HEK293T (cell line): ENCODE measurements around the gene SPTLC2.

ENCODE experiments used
- CTCF ChIA-PET: fragments of 350-600 bp; formaldehyde crosslinking; extraction: SDS; loops from one replicate; lab custom pipeline; 2021; ENCODE audit warnings: antibody characterized with exemption, inconsistent platforms; lab: Yijun Ruan, JAX
- POLR2A ChIA-PET: fragments of 350-600 bp; formaldehyde crosslinking; extraction: SDS; loops from one replicate; lab custom pipeline; 2020; ENCODE audit warnings: antibody characterized with exemption, inconsistent platforms; lab: Yijun Ruan, JAX
- DNase-seq: peaks from one replicate; pipeline ENCODE4 v3.0.0; 2012; ENCODE audit warnings: mixed read lengths; ENCODE audit errors: extremely low spot score
- ARNT ChIP-seq: fragments of 450-650 bp; IDR thresholded peaks from 2 replicates; pipeline ENCODE4 v1.6.1; 2017; ENCODE audit warnings: mild to moderate bottlenecking
- BHLHE40 ChIP-seq: fragments of 450-650 bp; IDR thresholded peaks from 2 replicates; pipeline ENCODE4 v1.6.1; 2016; ENCODE audit warnings: mild to moderate bottlenecking, moderate library complexity, borderline replicate concordance
- CTBP1 ChIP-seq: fragments of 450-650 bp; IDR thresholded peaks from 2 replicates; pipeline ENCODE4 v1.6.1; 2016; ENCODE audit warnings: borderline replicate concordance
- ELF4 ChIP-seq: fragments of 450-650 bp; IDR thresholded peaks from 2 replicates; pipeline ENCODE4 v1.6.1; 2017; ENCODE audit warnings: antibody characterized with exemption
- FOXA1 ChIP-seq: fragments of 450-650 bp; IDR thresholded peaks from 2 replicates; pipeline ENCODE4 v1.6.1; 2016; ENCODE audit warnings: mild to moderate bottlenecking
- FOXK2 ChIP-seq: fragments of 450-650 bp; IDR thresholded peaks from 2 replicates; pipeline ENCODE4 v1.6.1; 2016; ENCODE audit warnings: mild to moderate bottlenecking
- FOXM1 ChIP-seq: fragments of 450-650 bp; IDR thresholded peaks from 2 replicates; pipeline ENCODE4 v1.6.1; 2017; ENCODE audit warnings: mild to moderate bottlenecking, borderline replicate concordance
- HDGF ChIP-seq: fragments of 450-650 bp; IDR thresholded peaks from 2 replicates; pipeline ENCODE4 v1.6.1; 2017; ENCODE audit warnings: antibody characterized with exemption, borderline replicate concordance
- L3MBTL2 ChIP-seq: fragments of 450-650 bp; conservative IDR thresholded peaks from 2 replicates; pipeline ENCODE4 v1.6.1; 2016; ENCODE audit warnings: mild to moderate bottlenecking
- LEF1 ChIP-seq: fragments of 450-650 bp; IDR thresholded peaks from 2 replicates; pipeline ENCODE4 v1.6.1; 2017; ENCODE audit warnings: mild to moderate bottlenecking, borderline replicate concordance
- NFRKB ChIP-seq: fragments of 450-650 bp; IDR thresholded peaks from 2 replicates; pipeline ENCODE4 v1.6.1; 2016; ENCODE audit warnings: mild to moderate bottlenecking, moderate library complexity
- PKNOX1 ChIP-seq: fragments of 450-650 bp; IDR thresholded peaks from 2 replicates; pipeline ENCODE4 v1.6.1; 2016
- SP1 ChIP-seq: fragments of 450-650 bp; IDR thresholded peaks from 2 replicates; pipeline ENCODE4 v1.6.1; 2017
- SUZ12 ChIP-seq: fragments of 450-650 bp; IDR thresholded peaks from 2 replicates; pipeline ENCODE4 v1.6.1; 2016; ENCODE audit warnings: mild to moderate bottlenecking
- TARDBP ChIP-seq: fragments of 450-650 bp; IDR thresholded peaks from 2 replicates; pipeline ENCODE4 v1.6.1; 2016
- ZNF384 ChIP-seq: fragments of 450-650 bp; IDR thresholded peaks from 2 replicates; pipeline ENCODE4 v1.6.1; 2016

Gene SPTLC2

GRCh38 chr14:77630111-77630510 is 13.7 kb upstream of the SPTLC2 start:
- ChIA-PET CTCF (no interaction called here), POLR2A (no interaction called here)
- TF ChIP-seq BHLHE40 (no peak), FOXA1 (no peak), FOXM1 (no peak), PKNOX1 (no peak), ELF4 (no peak), TARDBP (no peak), SUZ12 (no peak), CTBP1 (no peak), HDGF (no peak), NFRKB (no peak), L3MBTL2 (no peak), FOXK2 (no peak), SP1 (no peak), ARNT (no peak), LEF1 (no peak), ZNF384 (no peak)
- no peak for DNase-seq

DNA sequence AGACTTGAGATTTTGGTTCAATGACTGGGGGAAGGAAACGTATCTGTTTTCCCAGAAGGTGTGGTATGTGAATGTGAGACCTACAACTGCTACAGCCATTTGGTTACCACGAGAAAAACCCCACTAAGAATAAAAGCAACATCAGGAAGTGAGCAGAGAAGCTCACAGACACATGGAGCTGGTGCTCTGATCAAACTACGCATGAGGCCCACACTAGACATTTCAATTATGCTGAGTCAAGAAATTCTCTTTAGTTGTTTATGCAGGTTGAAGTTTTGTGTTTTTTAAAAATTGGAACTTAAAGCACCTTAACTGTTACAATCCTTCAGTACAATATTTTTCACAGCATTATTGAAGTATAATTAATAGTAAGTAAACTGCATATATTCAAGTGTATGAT is 8.9 kb upstream of the SPTLC2 start:
- POLR2A ChIA-PET = no interaction called here
- no peak for TF ChIP-seq NFRKB
- TF ChIP-seq SUZ12 = no peak
- TF ChIP-seq BHLHE40 = no peak
- no peak for TF ChIP-seq L3MBTL2
- TF ChIP-seq FOXA1 = no peak
- no peak for TF ChIP-seq LEF1
- no peak for TF ChIP-seq ZNF384
- TF ChIP-seq ARNT = no peak
- TF ChIP-seq FOXK2 = no peak
- TF ChIP-seq TARDBP = no peak
- TF ChIP-seq PKNOX1 = no peak
- no peak for TF ChIP-seq ELF4
- no peak for DNase-seq
- CTCF ChIA-PET = interaction anchor here (0.6 kb wide), 1 partner anchor 173 kb away, joined by 7 read pairs; no protein-coding TSS in a partner anchor

GRCh38 chr14:77623201-77623600 is 6.8 kb upstream of the SPTLC2 start:
- TF ChIP-seq ELF4 = no peak
- no peak for TF ChIP-seq LEF1
- TF ChIP-seq TARDBP = no peak
- no peak for TF ChIP-seq HDGF
- TF ChIP-seq NFRKB = no peak
- TF ChIP-seq BHLHE40 = no peak
- no peak for TF ChIP-seq L3MBTL2
- CTCF ChIA-PET = no interaction called here
- no peak for DNase-seq
- POLR2A ChIA-PET = no interaction called here

DNA sequence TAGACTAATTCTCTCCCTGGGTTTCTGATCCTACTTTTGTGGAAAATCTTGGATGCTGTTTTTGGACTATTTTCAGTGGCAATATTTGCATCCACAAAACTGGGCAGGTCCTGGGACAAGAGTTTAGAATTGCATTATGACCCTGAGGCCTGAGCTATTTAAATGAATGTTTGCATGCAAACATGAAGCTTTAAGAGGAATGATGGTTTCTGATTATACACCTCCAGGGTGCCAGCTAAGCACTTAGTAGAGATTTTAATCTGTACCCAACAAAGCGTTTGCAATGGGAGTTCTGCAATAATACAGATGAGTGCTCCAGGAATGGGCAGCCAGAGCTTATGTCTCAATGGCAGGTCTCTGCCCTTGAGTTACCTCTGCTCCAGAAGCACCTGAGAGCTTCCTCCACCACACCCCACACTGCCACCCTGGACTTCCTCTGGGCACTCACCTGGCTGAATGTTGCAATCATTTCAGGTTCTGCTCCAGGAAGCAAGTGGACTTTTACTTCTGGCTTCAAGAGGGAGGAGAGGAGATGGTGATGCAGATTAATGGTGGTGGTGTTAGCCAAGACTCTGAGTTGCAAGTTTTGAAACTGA is 6.0 kb upstream of the SPTLC2 start:
- CTCF ChIA-PET = interaction anchor here (0.8 kb wide), 1 partner anchor 14 kb away, joined by 4 read pairs; no protein-coding TSS in a partner anchor
- TF ChIP-seq FOXK2 (no peak), LEF1 (no peak), FOXM1 (no peak), TARDBP (no peak), FOXA1 (no peak), L3MBTL2 (no peak), BHLHE40 (no peak), HDGF (no peak), ELF4 (no peak), CTBP1 (no peak), NFRKB (no peak), ZNF384 (no peak), SUZ12 (no peak), SP1 (no peak), ARNT (no peak), PKNOX1 (no peak)
- POLR2A ChIA-PET = no interaction called here
- DNase-seq = no peak

GRCh38 chr14:77620222-77620870 is 3.9 kb upstream of the SPTLC2 start:
- ChIA-PET CTCF (no interaction called here), POLR2A (no interaction called here)
- TF ChIP-seq FOXM1 (no peak), PKNOX1 (no peak)
- DNase-seq = no peak
